ENCODE results near the gene UHRF1.

GRCh38 chr19:5005096-5005495, 95.8 kb downstream of the UHRF1 start:
- TF ChIP-seq CTCF (IDR thresholded peaks at IDR 0.05) (no peak), POLR2A (IDR thresholded peaks at IDR 0.05) (no peak)
